Activated T-cell treated with anti-CD3 and anti-CD28 coated beads for 1 hour (primary cell): ENCODE data around the gene CDH15.

ENCODE experiments used
- DNase-seq: peaks from one replicate; pipeline ENCODE4 v3.0.0-alpha.2; 2020; ENCODE audit warnings: low read depth

CDH15 gene

DNA sequence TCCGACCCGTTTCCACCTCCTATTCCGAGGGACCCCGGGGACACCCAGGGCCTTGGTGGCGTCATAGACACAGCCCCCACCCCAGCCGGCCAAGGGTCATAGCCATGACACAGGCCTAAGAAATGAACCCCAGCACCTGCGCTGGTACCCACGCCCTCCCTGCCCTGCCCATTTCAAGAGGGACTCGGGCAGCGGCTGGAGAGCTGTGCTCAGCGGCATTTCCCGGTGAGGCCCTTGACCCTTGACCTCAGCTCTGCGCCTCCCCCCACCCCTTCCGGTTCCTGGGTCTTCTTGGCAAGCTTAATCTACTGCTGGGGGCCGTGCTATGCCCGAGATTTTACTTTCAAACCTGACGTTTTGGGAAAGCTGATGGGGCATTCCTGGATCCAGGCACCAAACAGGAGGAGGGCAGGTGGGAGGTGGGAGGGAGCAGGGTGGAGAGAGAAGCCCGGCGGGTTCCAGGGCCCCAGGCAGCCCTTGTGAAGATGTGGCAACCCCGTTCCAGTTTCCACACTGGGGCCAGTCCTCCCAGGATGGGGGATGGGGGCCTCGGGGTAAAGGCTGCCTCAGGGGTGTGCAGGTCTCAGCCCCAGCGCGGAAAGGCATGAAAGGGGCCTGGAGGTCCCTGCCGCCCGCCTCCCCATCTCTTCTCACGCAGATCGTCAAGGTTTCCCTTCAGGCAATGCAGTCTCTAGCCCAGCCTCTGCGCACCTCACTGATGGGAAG is 28.7 kb downstream of the CDH15 start, which contains the start of gene SLC22A31:
TSS of gene SLC22A31 (minus strand) at position 414 of the 726 bp plus-strand sequence. CDS start at position 378, 36 bp downstream.
- DNase-seq = no peak

DNA sequence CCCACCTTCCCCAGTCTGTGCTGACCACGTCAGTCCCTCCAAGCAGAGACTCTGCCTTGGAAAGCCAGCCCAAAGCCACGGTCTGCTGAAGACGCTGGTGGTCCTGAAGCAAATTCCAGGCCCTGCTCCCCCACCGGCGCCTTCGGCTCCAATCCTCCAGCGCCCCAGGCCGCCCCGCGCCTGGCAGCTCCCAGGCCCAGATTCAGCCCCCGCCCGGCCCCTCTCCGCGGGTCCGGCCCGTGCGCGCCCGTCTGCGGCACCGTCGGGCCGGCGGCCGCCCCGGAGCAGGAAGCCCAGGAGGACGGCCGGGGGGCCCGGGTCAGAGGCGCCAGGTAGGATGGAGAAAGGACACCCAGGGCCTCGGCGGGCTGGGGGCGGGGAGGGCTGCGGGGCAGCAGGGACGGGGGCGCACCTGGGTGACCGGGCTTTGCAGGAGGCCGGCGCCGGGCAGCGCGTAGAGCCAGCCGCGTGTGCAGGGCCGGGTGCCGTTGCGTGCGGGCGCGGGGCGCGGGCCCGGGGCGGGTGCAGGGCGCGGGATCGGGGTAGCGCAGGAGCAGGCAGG is 29.4 kb downstream of the CDH15 start:
- DNase-seq = no peak

DNA sequence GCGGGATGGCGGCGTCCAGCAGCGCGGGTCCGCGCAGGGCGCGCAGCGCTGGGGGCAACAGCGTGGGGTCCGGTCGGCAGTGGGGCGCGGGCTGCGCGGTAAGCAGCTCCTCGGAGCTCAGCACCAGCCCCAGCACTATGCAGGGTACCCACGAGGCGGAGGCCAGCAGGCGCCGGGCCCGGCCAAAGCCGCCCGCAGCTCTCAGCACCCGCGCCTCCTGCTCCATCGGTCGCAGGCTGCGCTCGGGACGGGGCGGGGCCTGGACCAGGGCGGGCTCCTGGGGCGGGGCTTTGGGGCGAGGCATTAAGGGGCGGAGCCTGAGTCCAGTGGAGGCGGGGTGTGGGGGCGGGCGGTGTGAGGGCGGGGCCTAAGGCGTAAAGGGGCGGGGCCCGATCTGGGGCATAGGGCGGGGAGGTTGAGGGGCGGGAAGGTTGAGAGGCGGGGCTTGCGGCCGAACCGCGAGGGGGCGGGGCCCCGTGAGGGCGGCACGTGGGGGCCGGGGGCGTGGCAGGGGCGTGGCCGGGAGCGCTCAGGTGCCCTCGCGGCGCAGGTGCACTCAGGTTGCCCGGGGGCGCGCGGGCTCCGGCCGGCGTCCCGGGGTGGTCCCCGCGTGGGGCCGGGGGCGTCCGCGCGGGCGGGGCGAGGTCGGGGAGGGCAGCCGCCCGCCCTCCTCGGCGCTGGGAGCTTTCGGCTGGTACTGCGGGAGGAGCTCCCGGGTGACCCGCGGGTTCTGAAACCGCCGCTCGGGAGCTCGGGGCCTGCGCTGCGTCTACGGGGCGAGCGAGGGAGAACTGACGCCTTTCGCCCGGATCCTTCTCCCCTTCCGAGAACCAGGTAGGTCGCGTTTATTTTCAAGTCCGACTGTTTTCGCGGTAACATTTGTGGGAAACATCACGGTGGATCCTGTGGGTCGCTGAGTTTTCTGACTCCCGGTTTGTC is 30.2 kb downstream of the CDH15 start:
- peak; percentile 69 for DNase-seq

DNA sequence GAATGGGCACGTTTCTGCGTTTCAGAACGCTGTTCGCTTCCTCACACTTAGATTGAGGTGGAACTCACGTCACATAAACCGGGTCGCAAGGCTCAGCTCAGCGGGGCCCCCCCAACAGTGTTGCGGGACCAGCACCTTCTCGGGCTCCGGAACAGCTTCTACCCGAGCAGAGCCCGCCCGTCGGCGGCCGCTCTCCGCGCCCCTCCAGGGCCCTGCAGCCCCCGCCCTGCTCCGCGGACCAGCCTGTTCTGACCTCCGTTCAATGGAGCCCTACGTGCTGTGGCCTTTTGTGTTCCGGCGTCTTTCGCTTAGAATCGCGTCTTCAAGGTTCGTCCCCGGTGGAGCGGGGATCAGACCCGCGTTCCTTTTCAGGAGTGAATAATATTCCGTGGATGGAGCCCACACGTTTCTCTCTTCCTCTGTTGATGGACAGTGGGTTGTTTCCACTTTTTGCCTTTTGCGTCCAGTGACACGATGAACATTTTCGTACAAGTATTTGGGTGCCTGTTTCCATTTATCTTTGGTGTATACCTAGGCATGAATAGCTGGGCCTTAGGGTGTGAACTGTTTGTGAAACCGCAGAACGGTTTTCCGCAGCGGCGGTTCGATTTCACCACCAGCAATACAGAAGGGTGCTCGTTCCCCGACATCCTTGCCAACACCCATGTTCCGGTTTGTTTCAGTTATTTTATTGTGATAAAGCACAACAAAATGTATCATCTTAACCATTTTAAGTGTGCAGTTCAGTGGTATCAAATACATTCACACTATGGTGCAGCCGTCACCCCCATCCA is 31.1 kb downstream of the CDH15 start:
- no peak for DNase-seq

DNA sequence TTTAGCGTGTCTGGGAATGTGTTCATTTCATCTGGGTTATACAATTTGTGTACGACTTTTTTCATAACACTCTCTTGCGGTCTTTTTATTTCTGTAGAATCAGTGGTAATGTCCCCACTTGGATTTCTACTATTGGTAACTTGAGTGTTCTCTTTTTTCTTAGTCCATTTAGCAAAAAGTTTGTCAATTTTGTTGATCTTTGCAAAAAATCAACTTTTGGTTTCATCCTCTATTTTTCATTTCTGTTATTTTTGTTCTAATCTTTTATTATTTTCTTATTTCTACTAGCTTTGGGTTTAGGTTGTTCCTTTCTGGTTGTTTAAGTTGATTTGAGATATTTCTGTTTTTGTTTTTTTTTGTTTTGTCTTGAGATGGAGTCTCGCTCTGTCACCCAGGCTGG is 36.4 kb downstream of the CDH15 start:
- no peak for DNase-seq

DNA sequence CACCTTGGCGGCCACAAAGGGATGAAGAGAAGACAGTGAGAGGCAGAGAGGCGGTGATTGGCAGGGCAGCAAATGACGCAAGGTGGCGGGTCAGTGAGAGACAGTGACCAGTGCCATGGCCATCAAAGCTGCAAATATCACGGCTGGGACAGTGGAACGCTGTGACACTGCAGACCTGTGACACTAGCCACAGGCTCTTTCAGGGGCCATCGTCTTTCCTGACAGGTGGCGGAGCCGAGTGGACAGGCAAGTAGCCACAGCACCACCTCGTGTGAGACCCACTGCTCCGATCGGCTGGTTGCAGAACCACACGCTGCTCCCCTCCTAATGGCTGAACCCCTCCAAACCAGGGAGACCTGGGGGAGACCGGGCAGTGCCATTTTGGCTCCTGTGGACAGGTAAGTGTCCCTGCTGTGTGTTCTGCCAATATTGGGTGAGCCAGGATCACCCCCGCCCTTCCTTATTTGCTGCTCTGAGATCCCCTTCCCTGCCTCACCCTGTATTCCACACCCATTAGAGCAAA is 38.0 kb downstream of the CDH15 start:
- no peak for DNase-seq

DNA sequence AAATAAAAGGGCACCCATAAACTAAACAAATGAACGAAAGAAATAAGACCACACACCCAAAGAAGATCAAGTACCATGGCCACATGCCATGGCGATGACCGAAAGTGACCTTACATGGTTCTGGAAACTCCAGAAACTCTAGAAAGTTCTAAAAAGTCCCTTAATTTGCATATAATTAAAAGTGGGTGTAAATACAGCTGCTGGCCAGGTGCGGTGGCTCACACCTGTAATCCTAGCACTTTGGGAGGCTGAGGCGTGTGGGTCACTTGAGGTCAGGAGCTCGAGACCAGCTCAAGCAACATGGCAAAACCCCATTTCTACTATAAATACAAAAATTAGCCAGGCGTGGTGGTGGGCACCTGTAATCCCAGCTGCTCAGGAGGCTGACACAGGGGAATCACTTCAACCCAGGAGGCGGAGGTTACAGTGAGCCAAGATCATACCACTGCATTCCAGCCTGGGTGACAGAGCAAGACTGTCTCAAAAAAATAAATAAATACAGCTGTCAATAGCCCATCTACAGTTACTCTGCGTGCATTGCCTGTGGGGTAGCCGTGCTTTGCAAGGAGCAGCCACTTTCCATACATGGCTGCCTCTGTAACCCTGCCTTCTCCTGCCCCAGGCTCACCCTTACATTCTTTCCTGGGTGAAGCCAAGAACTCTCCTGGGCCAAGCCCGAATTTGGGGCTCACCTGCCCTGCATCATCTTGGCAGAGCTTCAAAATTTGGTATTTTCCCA is 38.8 kb downstream of the CDH15 start:
- DNase-seq = no peak

DNA sequence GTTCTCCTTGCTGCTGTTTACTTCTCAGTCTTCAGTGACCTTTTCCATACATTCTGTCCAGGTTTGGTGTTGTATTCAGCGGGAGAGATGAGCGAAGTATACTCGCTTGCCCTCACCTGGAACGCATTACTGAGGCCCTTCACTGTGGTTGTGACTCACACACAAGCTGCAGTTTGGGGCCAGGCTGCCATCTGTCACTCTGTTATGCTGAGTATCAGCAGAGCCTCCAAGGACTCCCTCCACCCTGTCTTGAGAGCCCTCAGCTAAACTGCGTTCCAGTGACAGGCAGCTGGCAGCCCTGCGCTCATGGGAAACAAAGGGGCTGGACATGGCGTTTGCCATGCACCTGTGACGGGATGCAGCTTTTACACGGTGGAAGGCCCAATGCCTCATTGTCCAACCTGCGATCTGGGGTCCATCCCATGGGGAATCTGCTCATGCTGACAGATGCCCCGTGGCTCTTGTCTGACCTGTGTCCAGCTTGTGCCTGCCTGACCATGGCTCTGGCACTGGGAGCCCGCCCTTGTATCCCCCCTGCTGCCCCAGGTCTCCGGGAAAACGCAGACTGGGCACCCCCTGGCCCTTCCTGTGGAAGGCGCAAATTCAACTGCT is 39.5 kb downstream of the CDH15 start:
- no peak for DNase-seq

DNA sequence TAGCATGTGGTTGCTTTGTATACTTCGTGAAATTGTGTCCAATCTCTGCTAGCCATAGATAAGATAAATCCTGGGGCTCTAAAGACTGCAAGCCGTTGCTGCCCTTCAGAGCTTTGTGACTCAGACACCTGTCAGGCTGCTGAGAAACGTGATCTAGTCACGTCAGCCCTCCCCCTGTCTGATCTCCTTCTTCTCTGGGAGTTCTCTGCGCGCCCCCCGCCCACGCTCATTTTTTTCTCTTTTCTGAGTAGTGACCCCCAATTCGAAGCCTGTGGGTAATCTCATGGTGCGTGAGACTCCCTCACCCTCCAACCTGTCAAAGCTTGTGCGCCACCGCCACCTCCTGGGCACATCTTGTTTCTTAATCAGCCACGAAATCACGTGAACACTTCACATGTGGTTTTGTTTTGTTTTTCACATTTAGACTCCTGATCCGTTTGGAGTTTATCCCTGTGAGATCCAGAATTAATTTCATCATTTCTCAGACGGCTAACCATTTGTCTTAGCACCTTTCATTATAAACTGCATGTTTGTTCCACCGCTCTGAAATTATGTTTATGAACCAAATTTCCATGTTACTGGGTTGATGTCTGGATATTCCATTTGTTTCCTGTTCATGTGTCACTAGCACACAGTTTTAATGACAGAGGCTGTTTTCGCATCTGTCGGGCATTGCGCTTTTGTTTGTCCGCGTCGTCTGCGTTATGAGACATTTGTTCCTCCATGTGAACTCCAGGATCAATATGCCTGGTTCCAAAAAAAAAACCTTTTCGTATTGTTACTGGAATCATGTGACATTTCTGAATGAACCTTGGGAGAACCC is 45.0 kb downstream of the CDH15 start:
- DNase-seq = peak; percentile 78

DNA sequence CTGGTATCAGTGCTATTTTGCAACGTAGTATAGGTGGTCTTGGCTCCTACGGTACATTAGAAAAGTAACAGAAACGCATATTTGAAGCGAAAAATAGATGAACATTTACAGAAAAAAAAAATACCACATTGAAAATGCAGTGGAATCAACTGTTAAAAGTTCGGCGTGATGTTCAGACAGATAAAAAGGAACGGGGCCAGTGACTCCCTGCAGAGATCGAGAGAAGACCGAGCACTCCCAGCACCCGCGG is 45.5 kb downstream of the CDH15 start:
- no peak for DNase-seq

DNA sequence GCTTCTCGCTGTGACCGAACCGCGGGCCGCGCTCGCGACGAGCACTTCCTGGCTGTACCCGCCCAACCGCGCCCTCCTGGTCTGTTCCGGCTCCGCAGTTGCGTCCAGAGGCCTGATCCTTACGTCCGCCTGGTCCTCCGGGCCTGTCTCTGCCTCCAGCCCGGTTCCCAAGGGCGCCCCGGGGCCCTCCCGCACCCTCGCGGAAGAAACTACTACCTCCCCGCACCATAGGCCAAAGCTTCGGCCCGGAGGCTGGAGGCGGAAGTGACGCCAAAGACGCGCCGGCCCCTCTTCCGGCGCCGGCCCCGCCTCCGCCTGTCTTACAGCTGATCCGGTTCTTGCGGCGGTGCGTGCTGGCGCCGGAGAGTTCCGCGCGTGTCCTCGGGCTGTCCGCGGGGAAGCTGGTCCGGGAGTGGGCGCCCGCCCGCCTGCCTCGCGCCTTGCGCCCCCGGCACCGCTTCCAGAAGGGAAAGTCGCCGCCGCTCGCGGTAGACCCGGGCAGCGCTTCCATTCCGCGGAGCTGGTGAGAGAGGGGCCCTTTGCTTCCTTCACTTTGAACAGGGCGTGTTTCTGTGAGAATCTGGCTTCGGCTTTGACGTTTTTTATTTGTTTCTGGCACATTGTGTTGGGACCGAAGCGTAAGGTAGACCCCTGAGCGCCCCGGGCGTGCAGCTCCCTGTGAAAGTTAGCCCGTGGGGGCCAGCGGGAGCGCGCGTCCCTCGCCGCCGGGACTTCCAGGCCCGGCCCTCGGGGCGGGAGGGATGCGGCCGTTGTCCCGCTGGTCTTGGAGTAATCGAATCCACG is 46.0 kb downstream of the CDH15 start, which contains the start of gene ZNF778:
TSS of gene ZNF778 (plus strand) at position 316 of the 804 bp plus-strand sequence. CDS start 3,425 bp downstream, outside the sequence.
- DNase-seq = peak; percentile 68

DNA sequence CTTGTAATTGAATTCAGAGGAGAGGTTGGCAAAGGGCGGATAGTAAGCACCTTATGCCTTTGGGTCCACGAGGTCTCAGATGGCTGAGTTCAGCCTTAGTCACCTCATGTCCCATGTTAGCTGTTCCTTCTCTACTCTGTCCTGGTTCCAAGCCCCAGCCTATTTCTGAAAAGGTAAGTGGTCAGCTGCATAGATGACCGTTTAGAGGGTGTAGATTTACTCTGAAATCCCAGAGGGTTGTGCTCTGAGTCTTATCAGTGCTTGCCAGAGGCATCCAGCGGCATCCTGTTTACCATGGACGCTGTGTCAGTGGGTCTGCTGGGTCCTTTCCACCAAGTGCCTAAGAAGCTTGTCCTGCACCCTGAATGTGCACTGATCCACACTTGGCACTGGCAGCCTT is 47.8 kb downstream of the CDH15 start:
- no peak for DNase-seq

DNA sequence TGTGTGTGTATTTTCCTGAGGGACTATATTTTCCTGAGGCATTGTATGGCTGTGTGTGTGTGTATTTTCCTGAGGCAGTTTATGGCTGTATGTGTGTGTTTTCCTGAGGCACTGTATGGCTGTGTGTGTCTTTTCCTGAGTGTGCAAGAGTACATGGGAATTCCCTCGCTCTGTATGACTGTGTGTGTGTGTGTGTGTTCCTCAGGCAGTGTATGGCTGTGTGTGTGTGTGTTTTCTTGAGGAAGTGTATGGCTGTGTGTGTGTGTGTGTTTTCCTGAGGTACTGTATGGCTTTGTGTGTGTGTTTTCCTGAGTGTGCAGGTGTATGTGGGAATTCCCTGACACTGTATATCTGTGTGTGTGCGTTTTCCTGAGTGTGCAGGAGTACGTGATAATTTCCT is 50.1 kb downstream of the CDH15 start:
- no peak for DNase-seq

DNA sequence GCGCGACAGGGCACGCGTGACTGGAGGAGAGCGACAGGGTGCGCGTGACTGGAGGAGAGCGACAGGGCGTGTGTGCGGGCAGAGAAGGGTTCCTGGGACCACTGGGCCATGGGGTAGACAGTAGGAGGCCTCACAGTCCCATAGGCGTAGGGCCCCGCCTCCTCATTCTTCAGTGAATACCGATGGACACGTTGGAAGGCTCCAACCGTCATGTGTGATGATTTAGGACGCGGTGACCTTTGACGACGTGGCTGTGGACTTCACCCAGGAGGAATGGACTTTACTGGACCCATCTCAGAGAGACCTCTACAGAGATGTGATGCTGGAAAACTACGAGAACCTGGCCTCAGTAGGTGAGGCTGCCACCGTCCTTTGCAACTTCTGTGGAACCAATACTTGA is 51.4 kb downstream of the CDH15 start:
- no peak for DNase-seq

DNA sequence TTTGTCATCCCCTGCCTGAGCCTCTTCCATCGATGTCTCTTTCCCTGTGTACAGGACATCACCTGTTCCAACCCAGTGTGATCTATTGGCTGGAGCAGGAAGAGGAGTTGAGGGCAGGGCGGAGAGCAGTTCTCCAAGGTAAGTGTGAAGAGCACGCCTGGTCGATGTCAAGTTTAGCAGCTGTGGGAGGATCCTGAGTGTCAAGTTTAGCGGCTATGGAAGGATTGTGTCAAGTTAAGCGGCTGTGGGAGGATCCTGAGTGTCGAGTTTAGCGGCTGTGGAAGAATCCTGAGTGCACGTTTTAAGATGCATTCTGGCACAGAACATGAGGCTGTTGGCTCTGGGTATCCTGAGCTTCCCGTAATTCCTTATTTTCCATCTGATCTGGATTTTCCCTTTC is 53.1 kb downstream of the CDH15 start:
- DNase-seq = no peak

DNA sequence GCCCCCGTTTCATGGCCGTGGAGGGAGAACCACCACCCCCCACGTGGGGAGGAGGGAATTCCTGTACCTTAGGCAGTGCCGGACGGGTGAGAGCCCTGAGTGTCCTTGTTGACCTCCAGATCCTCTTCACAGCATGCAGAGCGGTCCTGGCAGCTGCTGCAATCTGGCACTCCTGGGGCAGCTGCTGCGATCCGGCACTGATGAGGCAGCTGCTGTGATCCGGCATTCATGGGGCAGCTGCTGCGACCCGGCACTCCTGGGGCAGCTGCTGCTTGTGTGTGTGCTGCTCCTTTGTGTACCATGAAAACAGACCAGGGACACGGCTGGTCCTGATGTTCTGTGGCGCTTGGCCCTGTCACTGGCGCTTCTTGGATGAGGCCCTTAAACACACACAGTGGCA is 58.7 kb downstream of the CDH15 start:
- no peak for DNase-seq

DNA sequence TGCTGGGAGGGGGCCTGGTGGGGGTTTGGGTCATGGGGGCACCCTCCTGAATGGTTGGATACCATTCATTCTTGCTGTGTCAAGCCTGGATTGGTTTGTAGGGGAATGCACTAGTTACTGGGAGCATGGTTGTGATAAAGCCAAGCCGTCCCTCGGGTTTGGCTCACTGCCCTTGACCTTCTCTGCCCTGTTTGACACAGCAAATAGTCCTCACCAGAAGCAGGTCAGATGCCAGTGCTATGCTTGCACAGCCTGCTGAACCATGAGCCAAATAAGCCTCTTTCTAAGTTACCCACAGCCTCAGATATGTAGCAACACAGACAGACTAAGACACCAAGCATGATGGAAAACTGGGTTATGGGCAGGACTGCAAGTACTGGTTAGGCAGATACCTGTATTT is 60.6 kb downstream of the CDH15 start:
- DNase-seq = no peak

DNA sequence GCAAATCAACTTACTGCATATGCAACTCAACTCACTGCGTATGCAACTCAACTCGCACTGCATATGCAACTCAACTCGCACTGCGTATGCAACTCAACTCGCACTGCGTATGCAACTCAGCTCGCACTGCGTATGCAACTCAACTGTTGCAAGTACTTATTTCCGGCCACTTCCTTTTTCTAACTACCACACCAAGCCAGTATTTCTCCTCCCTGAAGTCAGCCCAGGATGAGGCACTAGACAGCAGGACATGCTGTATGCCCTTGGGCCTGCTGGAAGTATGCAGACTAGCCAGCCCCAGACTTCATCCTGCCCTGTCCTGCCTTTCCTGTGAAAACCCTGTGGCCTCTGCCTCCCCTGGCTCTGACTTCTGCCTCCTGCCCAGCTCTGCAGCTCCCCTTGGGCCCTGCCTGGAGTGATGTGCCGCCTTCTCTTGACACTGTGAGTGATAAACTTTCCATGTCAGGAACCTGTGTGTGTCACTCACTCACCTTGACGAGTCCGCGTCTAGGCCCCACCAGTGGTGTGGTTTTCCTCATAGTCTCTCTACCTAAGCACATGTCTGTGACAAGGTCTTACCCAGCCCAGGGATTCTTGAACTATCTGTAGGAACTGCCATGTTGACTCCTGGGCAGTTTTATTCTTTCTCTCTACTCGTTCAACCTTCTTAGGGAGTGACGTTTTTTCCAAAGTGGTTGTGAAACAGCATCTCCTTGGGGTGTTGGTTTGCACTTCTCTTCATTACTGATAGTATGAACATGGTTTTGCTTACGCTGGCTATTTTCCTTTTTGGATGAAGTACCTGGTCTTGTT is 62.3 kb downstream of the CDH15 start:
- no peak for DNase-seq
